ENCODE data around the gene OR2T4. TPM values are rescaled to one million over a fixed set of nuclear protein-coding genes. Genes with fewer than 3 reads are reported as not detected.

The OR2T4 gene
- total RNA-seq, 1 experiment from 2014 or later: not detected

- CTCF ChIA-PET: no interaction called here
- H3K4me3 Mint-ChIP-seq: no peak overlapping the region
- POLR2A ChIA-PET: no interaction called here
- DNase-seq (ENCODE audit: low spot score) (no peak), ATAC-seq (no peak)
- TF ChIP-seq STAT6 (CRISPR knock-in tag; conservative IDR thresholded peaks at IDR 0.05; ENCODE audit: low read depth) (no peak), NR3C1 (CRISPR knock-in tag; conservative IDR thresholded peaks at IDR 0.05; ENCODE audit: low read depth) (no peak), JUN (CRISPR knock-in tag; IDR thresholded peaks at IDR 0.05) (no peak), NFE2L1 (CRISPR knock-in tag; IDR thresholded peaks at IDR 0.05) (no peak), FOXP1 (CRISPR knock-in tag; IDR thresholded peaks at IDR 0.05; ENCODE audit: borderline replicate concordance) (no peak), ZNF532 (CRISPR knock-in tag; IDR thresholded peaks at IDR 0.05; ENCODE audit: borderline replicate concordance) (no peak), AFF4 (CRISPR knock-in tag; IDR thresholded peaks at IDR 0.05; ENCODE audit: borderline replicate concordance) (no peak), OVOL2 (CRISPR knock-in tag; IDR thresholded peaks at IDR 0.05; ENCODE audit: borderline replicate concordance) (no peak), NR2C2 (CRISPR knock-in tag; IDR thresholded peaks at IDR 0.05) (no peak), ESRRA (CRISPR knock-in tag; IDR thresholded peaks at IDR 0.05; ENCODE audit: borderline replicate concordance) (no peak), ZBTB21 (CRISPR knock-in tag; IDR thresholded peaks at IDR 0.05; ENCODE audit: borderline replicate concordance) (no peak), JAZF1 (CRISPR knock-in tag; IDR thresholded peaks at IDR 0.05) (no peak), TCF7 (CRISPR knock-in tag; IDR thresholded peaks at IDR 0.05; ENCODE audit: low read depth) (no peak), GRHL2 (CRISPR knock-in tag; IDR thresholded peaks at IDR 0.05; ENCODE audit: insufficient replicate concordance, severe bottlenecking) (no peak), USF1 (CRISPR knock-in tag; IDR thresholded peaks at IDR 0.05) (no peak), ZSCAN18 (CRISPR knock-in tag; IDR thresholded peaks at IDR 0.05) (no peak), PRRX2 (CRISPR knock-in tag; IDR thresholded peaks at IDR 0.05) (no peak)
- no peaks in the 10 kb centered on the region for H3K4me1 Mint-ChIP-seq
- peaks cover 7% of the 10 kb centered on the region for H3K27me3 Mint-ChIP-seq (ENCODE audit: low read depth)
- H3K27ac Mint-ChIP-seq: no peak overlapping the region
- peaks cover 60% of the 10 kb centered on the region for H3K36me3 Mint-ChIP-seq
- H3K9me3 Mint-ChIP-seq: peaks cover 82% of the 10 kb centered on the region
Measured at GRCh38 chr1:248404024-248404423, 42.6 kb downstream of the OR2T4 start.
